ENCODE results near the gene WTAP. TPM values are rescaled to one million over a fixed set of nuclear protein-coding genes. Genes with fewer than 3 reads are reported as not detected.
"Not testable (repeated sequence)": the region's sequence is repeated elsewhere in the genome, so short reads cannot be mapped to it uniquely, and the experiment has no call there.

The WTAP gene
- total RNA-seq, 4 donors from 2014 or later = 32.6 to 119 (median 88.1) TPM

DNA sequence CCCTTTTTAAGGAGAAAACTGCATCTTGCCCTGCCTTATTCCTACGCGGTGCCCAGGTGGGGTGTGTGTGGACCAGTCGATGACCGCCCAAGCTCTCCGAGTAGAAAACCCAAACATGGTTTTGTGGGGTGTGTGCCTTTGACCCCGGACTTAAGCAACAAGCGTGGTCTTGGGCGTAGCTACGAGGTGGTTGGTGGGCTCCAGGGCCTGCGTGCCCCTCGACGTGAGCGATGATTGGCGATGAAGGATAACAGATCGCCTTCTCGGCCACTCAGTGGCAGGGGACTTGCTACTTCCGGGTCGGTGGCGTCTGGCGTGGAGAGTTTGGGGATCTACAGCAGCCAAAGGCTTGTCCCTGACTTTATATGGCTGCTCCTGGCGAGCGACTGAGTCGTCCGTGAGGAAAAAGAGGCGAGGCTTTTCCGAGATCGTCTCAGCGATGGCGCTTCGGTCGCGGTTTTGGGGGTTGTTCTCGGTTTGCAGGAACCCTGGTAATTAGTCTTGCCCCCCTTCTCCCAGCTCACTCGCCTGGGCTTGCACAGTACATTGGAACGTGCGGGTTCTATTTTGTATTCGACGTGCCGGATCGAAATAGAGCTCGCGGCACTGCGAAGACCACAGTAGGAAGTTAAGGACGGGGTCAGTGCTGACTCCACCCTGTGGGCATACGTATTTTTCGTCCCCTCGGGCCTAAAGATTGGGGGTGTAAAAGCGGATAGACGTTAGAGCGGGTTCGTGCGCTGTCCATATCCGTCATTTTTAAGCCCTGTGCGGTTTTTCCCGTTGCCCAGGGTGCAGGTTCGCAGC, 63.0 kb downstream of the WTAP start, which contains the start of gene MRPL18:
TSS of gene MRPL18 (plus strand) at position 319 of the 807 bp plus-strand sequence. CDS start at position 440, 121 bp downstream.
- peaks cover 27 to 50% (median 38%) of the 10 kb centered on the region in 4 donors for H3K4me1 ChIP-seq

DNA sequence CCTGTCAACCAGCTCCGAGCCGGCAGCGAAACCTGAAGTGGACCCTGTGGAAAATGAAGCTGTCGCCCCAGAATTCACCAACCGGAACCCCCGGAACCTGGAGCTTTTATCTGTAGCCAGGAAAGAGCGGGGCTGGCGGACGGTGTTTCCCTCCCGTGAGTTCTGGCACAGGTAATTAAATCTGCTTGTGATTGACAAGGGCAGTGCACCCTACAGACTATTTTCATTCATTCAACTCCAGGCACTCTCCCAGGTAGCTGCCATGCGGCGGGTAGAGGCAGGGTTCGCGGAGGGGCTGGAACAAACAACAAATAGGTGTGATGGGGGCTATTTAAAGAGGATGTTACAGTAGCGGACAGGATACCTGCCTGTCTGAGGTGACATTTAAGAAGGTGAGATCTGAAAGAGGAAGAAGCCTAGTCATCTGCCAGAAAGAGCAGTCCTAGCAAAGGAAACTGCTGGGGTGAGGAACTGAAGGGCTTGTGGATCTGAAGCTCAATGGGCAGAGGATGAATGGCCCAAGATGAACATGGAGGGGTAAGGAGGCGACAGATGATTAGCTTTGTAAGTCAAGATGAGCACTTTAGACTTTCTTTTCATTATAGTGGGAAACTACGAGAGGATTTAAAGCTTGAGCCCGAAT, 63.8 kb downstream of the WTAP start:
- Histone ChIP-seq H3K9me3 (no peaks in the 10 kb centered on the region), H3K27me3 (no peaks in the 10 kb centered on the region), H3K4me3 (peak overlapping the region; percentile 80 to 84 (median 82)), H3K27ac (peak overlapping the region; percentile 92 to 100 (median 99)), H3K36me3 (peaks cover 0 to 25% (median 5%) of the 10 kb centered on the region in 4 donors), H3K4me1 (peaks cover 27 to 49% (median 37%) of the 10 kb centered on the region in 4 donors)
- 10 to 23% methylated on average over 6 to 17 of the region's 18 CpGs for whole genome bisulfite sequencing, 2 donors (ENCODE audit: low coverage in 1 of 2)
- in situ Hi-C loops (cut with MboI; ENCODE audit: low pct_ligation_motif_present in 1 of 4, low pct_unique_long_range_greater_than_20kb in 1 of 4, low sequenced_read_pairs in 3 of 4) (loop anchor here in 2 of 4 donors (25.0 kb wide), 1 partner anchor 104 kb away; the partner anchor contains the start of gene SOD2 (in 2 of the 2)), intact Hi-C loops (cut with DNase I; ENCODE audit: low total_unique reads) (loop anchor here (2.0 kb wide), 1 partner anchor 100 kb away; no protein-coding TSS in a partner anchor)
- TF ChIP-seq EP300 (IDR thresholded peaks at IDR 0.05; ENCODE audit: low read depth) (no peak), POLR2A (IDR thresholded peaks at IDR 0.05) (no peak), POLR2AphosphoS5 (IDR thresholded peaks at IDR 0.05) (no peak), CTCF (IDR thresholded peaks at IDR 0.05) (no peak)
- peak; percentile 28 for DNase-seq

More for the DNA sequence above, 63.0 kb downstream of the WTAP start, which contains the start of gene MRPL18:
- Histone ChIP-seq H3K27ac (peak within 1 kb of the TSS; percentile 92 to 100 (median 99)), H3K9me3 (no peaks in the 10 kb centered on the region), H3K27me3 (no peaks in the 10 kb centered on the region), H3K36me3 (peaks cover 0 to 33% (median 9%) of the 10 kb centered on the region in 4 donors), H3K4me3 (peak within 1 kb of the TSS; percentile 80 to 98 (median 82))
- peak; percentile 95 for DNase-seq
- intact Hi-C loops (cut with DNase I; ENCODE audit: low total_unique reads) (loop anchor here (2.0 kb wide), 1 partner anchor 100 kb away; no protein-coding TSS in a partner anchor), in situ Hi-C loops (cut with MboI; ENCODE audit: low pct_ligation_motif_present in 1 of 4, low pct_unique_long_range_greater_than_20kb in 1 of 4, low sequenced_read_pairs in 3 of 4) (loop anchor here in 2 of 4 donors (25.0 kb wide), 1 partner anchor 103 kb away; the partner anchor contains the start of gene SOD2 (in 2 of the 2))
- TF ChIP-seq CTCF (IDR thresholded peaks at IDR 0.05) (peak in 1 of 5 experiments; percentile 5), POLR2AphosphoS5 (IDR thresholded peaks at IDR 0.05) (peak; percentile 85 to 90 (median 88)), POLR2A (IDR thresholded peaks at IDR 0.05) (peak; percentile 57), EP300 (IDR thresholded peaks at IDR 0.05; ENCODE audit: low read depth) (no peak)
- 0% methylated on average over 1 to 47 of the region's 56 CpGs for WGBS, 2 donors (ENCODE audit: low coverage in 1 of 2)

GRCh38 chr6:159794976-159795375, 67.7 kb downstream of the WTAP start:
- Histone ChIP-seq H3K36me3 (peaks cover 0 to 17% (median 7%) of the 10 kb centered on the region in 4 donors), H3K4me1 (peaks cover 17 to 24% (median 21%) of the 10 kb centered on the region in 4 donors)
- in situ Hi-C loops (cut with MboI; ENCODE audit: low pct_ligation_motif_present in 1 of 4, low pct_unique_long_range_greater_than_20kb in 1 of 4, low sequenced_read_pairs in 3 of 4) = loop anchor here in 2 of 4 donors (25.0 kb wide), 1 partner anchor 108 kb away; the partner anchor contains the start of gene SOD2 (in 2 of the 2)
- WGBS, 2 donors (ENCODE audit: low coverage in 1 of 2) = 57 to 90% methylated on average over 3 to 8 of the region's 8 CpGs
- H3K27me3 ChIP-seq; H3K27ac ChIP-seq; DNase-seq; H3K9me3 ChIP-seq; H3K4me3 ChIP-seq; intact Hi-C loops (cut with DNase I; ENCODE audit: low total_unique reads): not testable (repeated sequence)

GRCh38 chr6:159797554-159797953, 70.2 kb downstream of the WTAP start:
- TF ChIP-seq POLR2AphosphoS5 (IDR thresholded peaks at IDR 0.05) = no peak
- Histone ChIP-seq H3K27me3 (no peaks in the 10 kb centered on the region), H3K27ac (no peak overlapping the region), H3K9me3 (no peaks in the 10 kb centered on the region), H3K4me1 (peaks cover 3 to 6% (median 5%) of the 10 kb centered on the region in 4 donors), H3K4me3 (no peak overlapping the region), H3K36me3 (peaks cover 0 to 17% (median 4%) of the 10 kb centered on the region in 4 donors)
- intact Hi-C loops (cut with DNase I; ENCODE audit: low total_unique reads) = no loop called here
- 40 to 43% methylated on average over 1 of the region's 1 CpG for WGBS, 2 donors (ENCODE audit: low coverage in 1 of 2)
- in situ Hi-C loops (cut with MboI; ENCODE audit: low pct_ligation_motif_present in 1 of 4, low pct_unique_long_range_greater_than_20kb in 1 of 4, low sequenced_read_pairs in 3 of 4) = loop anchor here in 2 of 4 donors (25.0 kb wide), 1 partner anchor 110 kb away; the partner anchor contains the start of gene SOD2 (in 2 of the 2)
- DNase-seq = no peak

Measured in transverse colon (tissue), 4 donors.